Measurements from ENCODE around the gene HK1. TPM values are rescaled to one million over a fixed set of nuclear protein-coding genes. Genes with fewer than 3 reads are reported as not detected.

Gene HK1
- total RNA-seq, 1 experiment from 2014 or later = 219 TPM

DNA sequence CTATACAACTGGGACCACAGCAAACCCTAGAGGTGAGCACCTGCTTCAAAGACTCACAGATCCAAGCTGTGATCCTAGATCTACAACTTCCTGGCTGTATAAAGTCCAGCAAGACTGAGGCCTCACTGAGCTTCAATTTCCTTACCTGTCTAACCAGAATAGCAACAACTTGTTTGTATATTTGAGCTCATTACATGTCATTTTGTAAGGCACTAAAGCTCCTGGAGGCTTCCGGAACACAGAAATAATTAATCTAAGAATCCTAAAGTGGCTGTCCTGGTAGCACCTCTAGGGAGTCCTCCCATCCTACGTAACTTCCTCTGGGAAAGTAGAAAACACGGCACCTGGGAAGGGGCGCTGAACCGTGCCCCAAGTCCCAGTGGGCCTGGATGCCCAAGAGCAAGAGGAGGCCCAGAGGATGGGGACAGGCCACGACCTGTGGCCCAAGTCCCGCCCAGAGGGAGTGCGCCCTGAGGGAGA, 39.4 kb downstream of the HK1 start:
- peak; percentile 2 for ATAC-seq
- Mint-ChIP-seq H3K27ac (peak overlapping the region; percentile 74; the same call in 1 of the 2 replicates), H3K4me1 (peaks cover 68% of the 10 kb centered on the region), H3K9me3 (no peaks in the 10 kb centered on the region), H3K4me3 (peak overlapping the region; percentile 95), H3K27me3 (ENCODE audit: low read depth) (no peaks in the 10 kb centered on the region), H3K36me3 (peaks cover 7% of the 10 kb centered on the region; the same call in 1 of the 2 replicates)
- ChIA-PET CTCF (interaction anchor here (0.6 to 2.4 kb wide), 8 partner anchors 16 to 95 kb away, joined by 3 to 7 read pairs (median 6); no protein-coding TSS in a partner anchor), POLR2A (interaction anchor here (0.9 to 1.0 kb wide), 3 partner anchors 13 to 72 kb away, joined by 3 read pairs; no protein-coding TSS in a partner anchor)
- no peak for DNase-seq (ENCODE audit: low spot score)
- TF ChIP-seq TEAD1 (CRISPR knock-in tag; IDR thresholded peaks at IDR 0.05) (0 out of 2 replicates have a peak, but pooled peaks have one; percentile 20), CREB1 (CRISPR knock-in tag; IDR thresholded peaks at IDR 0.05) (no peak), STAT6 (CRISPR knock-in tag; conservative IDR thresholded peaks at IDR 0.05; ENCODE audit: low read depth) (no peak), GTF2I (CRISPR knock-in tag; conservative IDR thresholded peaks at IDR 0.05) (no peak)
- TF ChIP-seq, protein P1, sequence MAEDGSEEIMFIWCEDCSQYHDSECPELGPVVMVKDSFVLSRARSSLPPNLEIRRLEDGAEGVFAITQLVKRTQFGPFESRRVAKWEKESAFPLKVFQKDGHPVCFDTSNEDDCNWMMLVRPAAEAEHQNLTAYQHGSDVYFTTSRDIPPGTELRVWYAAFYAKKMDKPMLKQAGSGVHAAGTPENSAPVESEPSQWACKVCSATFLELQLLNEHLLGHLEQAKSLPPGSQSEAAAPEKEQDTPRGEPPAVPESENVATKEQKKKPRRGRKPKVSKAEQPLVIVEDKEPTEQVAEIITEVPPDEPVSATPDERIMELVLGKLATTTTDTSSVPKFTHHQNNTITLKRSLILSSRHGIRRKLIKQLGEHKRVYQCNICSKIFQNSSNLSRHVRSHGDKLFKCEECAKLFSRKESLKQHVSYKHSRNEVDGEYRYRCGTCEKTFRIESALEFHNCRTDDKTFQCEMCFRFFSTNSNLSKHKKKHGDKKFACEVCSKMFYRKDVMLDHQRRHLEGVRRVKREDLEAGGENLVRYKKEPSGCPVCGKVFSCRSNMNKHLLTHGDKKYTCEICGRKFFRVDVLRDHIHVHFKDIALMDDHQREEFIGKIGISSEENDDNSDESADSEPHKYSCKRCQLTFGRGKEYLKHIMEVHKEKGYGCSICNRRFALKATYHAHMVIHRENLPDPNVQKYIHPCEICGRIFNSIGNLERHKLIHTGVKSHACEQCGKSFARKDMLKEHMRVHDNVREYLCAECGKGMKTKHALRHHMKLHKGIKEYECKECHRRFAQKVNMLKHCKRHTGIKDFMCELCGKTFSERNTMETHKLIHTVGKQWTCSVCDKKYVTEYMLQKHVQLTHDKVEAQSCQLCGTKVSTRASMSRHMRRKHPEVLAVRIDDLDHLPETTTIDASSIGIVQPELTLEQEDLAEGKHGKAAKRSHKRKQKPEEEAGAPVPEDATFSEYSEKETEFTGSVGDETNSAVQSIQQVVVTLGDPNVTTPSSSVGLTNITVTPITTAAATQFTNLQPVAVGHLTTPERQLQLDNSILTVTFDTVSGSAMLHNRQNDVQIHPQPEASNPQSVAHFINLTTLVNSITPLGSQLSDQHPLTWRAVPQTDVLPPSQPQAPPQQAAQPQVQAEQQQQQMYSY (CRISPR knock-in tag; IDR thresholded peaks at IDR 0.05) = peak; percentile 85
- TF ChIP-seq, protein P2, sequence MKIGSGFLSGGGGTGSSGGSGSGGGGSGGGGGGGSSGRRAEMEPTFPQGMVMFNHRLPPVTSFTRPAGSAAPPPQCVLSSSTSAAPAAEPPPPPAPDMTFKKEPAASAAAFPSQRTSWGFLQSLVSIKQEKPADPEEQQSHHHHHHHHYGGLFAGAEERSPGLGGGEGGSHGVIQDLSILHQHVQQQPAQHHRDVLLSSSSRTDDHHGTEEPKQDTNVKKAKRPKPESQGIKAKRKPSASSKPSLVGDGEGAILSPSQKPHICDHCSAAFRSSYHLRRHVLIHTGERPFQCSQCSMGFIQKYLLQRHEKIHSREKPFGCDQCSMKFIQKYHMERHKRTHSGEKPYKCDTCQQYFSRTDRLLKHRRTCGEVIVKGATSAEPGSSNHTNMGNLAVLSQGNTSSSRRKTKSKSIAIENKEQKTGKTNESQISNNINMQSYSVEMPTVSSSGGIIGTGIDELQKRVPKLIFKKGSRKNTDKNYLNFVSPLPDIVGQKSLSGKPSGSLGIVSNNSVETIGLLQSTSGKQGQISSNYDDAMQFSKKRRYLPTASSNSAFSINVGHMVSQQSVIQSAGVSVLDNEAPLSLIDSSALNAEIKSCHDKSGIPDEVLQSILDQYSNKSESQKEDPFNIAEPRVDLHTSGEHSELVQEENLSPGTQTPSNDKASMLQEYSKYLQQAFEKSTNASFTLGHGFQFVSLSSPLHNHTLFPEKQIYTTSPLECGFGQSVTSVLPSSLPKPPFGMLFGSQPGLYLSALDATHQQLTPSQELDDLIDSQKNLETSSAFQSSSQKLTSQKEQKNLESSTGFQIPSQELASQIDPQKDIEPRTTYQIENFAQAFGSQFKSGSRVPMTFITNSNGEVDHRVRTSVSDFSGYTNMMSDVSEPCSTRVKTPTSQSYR (CRISPR knock-in tag; IDR thresholded peaks at IDR 0.05) = no peak
- TF ChIP-seq, protein P3, sequence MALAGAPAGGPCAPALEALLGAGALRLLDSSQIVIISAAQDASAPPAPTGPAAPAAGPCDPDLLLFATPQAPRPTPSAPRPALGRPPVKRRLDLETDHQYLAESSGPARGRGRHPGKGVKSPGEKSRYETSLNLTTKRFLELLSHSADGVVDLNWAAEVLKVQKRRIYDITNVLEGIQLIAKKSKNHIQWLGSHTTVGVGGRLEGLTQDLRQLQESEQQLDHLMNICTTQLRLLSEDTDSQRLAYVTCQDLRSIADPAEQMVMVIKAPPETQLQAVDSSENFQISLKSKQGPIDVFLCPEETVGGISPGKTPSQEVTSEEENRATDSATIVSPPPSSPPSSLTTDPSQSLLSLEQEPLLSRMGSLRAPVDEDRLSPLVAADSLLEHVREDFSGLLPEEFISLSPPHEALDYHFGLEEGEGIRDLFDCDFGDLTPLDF (CRISPR knock-in tag; IDR thresholded peaks at IDR 0.05) = no peak

DNA sequence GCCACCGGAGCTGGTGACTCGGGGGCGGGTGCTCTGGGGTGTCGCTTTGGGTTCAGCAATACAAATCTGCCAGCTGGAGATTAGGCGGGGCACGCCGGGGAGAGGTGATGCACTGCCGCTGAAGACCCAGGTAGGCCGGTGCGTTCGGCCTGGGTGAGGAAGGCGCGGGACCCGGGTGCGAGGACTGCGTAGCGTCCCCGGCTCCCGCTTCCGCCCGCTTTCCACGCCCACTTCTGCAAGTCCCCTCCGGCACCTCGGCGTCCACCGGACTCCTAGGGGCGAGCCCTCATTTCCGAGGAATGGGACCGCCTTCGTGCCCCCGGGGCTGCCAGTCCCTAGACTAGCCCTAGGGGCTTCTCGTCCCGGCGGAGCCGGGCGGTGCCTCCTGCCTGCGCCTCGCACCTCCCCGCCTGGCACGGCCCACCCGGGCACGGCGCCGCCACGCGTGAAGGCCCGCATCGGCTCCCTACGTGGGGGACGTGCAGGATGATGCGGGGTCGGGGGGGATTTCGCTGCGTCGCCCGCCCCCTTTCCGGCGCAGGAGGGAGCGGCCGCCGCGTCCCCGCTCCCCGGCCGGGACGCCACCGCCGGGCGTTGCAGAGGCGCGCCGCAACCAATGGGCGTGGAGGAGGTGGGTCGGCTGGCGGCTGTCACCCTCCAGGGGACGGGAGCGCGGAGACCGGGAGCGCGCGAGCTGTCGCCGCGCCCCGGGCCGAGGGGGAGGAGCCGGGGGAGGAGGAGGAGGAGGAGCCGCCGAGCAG, 40.0 kb downstream of the HK1 start:
- Mint-ChIP-seq H3K27me3 (ENCODE audit: low read depth) (no peaks in the 10 kb centered on the region), H3K4me3 (peak overlapping the region; percentile 95), H3K9me3 (no peaks in the 10 kb centered on the region), H3K27ac (no peak overlapping the region), H3K36me3 (peaks cover 7% of the 10 kb centered on the region; the same call in 1 of the 2 replicates), H3K4me1 (peaks cover 70% of the 10 kb centered on the region)
- DNase-seq (ENCODE audit: low spot score) (peak; percentile 89), ATAC-seq (peak; percentile 89)
- ChIA-PET CTCF (interaction anchor here (0.6 to 2.4 kb wide), 12 partner anchors 15 to 90 kb away, joined by 3 to 7 read pairs (median 6); no protein-coding TSS in a partner anchor), POLR2A (interaction anchor here (0.9 to 1.7 kb wide), 5 partner anchors 9 to 72 kb away, joined by 3 to 7 read pairs (median 3); no protein-coding TSS in a partner anchor)
- TF ChIP-seq USF2 (CRISPR knock-in tag; IDR thresholded peaks at IDR 0.05) = no peak
- no peak for TF ChIP-seq ATF6 (CRISPR knock-in tag; IDR thresholded peaks at IDR 0.05)
- TF ChIP-seq ZNF263 (CRISPR knock-in tag; IDR thresholded peaks at IDR 0.05; ENCODE audit: low read depth) = peak; percentile 99
- no peak for TF ChIP-seq NR1H2 (CRISPR knock-in tag; IDR thresholded peaks at IDR 0.05)
- no peak; the same call in 1 of the 2 replicates for TF ChIP-seq HMGXB4 (CRISPR knock-in tag; IDR thresholded peaks at IDR 0.05)
